Stimulated activated CD8-positive, alpha-beta memory T cell treated with anti-CD3 and anti-CD28 coated beads, Interleukin-12 subunit alpha, Interleukin-12 subunit beta, amount 100 ng/mL, for 4 hours (primary cell): ENCODE results near the gene NPAS2.

ENCODE experiments used
- DNase-seq: peaks from one replicate; pipeline ENCODE4 v3.0.0-alpha.2; 2020; ENCODE audit warnings: low read depth

The NPAS2 gene

GRCh38 chr2:100796499-100797100 lies 23.3 kb upstream of the NPAS2 start:
- no peak for DNase-seq

DNA sequence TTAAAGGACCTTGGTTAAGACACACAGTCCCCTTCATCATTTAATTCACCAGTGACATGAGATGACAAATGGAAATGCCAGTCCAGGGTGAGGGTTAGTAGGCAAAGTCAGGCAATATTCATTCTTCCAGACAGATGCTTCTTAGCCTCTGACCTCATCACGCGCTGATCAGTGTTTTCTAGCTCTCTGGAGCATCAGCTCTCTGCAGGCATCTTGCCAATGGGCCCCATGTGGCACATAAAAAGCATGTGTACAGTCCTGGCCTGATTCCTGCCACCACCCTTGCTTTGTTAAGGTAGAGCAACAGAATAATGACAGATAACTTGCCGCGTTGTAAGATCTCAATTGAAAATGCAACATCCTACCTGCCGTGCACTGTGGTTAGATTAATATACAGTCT lies 20.3 kb upstream of the NPAS2 start:
- DNase-seq = no peak

DNA sequence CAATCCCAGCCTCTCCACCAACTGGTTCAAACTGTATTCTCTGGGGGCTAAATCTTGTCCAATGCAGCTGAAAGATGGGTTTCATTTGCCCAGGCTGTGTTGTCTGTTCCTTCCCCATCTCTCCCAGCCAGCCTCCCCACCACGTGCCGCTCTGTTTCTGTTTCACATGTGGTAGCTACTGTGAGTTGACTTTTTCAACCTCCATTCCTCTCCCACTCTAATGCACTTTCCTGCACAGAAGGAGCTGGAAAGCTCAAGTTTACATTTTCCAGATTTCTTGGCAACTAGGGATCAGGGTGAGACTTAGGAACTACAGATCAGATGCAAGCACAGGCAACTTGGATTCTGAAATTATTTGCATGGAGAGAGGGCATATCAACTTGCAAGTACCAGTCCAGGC lies 19.0 kb upstream of the NPAS2 start:
- DNase-seq = no peak

DNA sequence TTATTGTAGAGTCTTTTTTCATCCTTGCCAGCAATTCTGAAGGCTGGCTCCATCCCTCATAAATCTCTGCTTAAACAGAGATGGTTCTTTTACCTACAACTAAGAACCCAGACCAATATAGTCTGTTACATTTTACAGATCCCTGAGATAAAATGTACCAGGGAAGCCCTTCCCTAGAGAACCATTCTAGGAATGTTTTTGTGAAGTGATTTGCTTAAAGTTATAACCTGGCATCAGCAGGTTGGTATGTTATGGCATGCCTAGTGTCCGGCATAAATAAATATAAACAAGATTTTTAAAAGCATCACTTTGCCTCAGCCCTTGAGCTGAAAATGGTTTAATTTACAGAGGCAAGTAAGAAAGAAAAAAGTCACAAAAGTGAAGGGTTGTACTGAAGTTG lies 18.5 kb upstream of the NPAS2 start:
- DNase-seq = no peak

DNA sequence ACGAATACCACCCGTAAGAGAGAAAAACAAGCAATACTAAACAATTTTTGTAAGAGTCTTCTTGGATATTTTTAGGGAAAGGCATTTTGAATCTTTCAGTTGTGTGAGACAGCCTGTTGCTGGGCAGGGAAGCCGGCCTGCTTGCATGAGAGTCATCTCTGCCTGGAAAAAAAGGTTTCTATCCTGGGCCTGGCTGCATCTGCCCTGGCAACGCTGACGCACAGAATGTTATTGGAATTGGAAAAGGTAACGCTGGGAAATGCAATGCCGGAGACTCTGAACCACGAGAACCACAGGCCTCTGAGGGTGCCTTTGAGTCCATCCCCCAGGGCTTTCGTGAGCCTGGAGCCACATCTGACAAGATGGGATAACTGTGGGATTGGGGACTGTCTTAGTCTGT lies 17.9 kb upstream of the NPAS2 start:
- no peak for DNase-seq

- no peak for DNase-seq
Observed at GRCh38 chr2:100803334-100803733, 16.6 kb upstream of the NPAS2 start.

GRCh38 chr2:100806550-100806949 lies 13.4 kb upstream of the NPAS2 start:
- no peak for DNase-seq

GRCh38 chr2:100807707-100808106 lies 12.2 kb upstream of the NPAS2 start:
- no peak for DNase-seq

- DNase-seq = no peak
Observed at GRCh38 chr2:100808582-100808981, 11.4 kb upstream of the NPAS2 start.

- DNase-seq = no peak
Observed at GRCh38 chr2:100809506-100809905, 10.4 kb upstream of the NPAS2 start.

DNA sequence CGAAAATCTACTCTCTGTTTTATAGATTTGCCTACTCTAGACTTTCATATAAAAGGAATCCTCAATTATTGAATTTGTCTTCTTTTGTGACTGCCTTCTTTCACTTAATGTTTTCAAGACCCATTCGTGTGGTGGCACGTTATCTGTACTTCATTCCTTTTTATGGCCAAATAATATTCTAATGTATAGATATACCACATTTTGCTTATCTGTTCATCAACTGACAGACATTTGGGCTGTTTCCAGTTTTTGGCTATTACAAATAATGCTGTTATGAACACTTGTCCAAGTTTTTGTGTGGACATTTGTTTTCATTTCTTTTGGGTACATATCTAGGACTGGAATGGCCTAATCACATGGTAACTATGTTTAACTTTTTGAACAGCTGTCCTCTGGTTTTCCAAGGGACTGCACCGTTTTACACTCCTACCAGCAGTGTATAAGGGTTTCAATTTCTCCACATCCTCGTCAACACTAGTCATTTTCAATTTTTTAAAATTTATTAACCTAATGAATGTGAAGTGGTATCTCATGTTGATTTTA lies 9.3 kb upstream of the NPAS2 start:
- no peak for DNase-seq

GRCh38 chr2:100812116-100812515 lies 7.8 kb upstream of the NPAS2 start:
- no peak for DNase-seq

GRCh38 chr2:100812573-100812972 lies 7.4 kb upstream of the NPAS2 start:
- DNase-seq = no peak

DNA sequence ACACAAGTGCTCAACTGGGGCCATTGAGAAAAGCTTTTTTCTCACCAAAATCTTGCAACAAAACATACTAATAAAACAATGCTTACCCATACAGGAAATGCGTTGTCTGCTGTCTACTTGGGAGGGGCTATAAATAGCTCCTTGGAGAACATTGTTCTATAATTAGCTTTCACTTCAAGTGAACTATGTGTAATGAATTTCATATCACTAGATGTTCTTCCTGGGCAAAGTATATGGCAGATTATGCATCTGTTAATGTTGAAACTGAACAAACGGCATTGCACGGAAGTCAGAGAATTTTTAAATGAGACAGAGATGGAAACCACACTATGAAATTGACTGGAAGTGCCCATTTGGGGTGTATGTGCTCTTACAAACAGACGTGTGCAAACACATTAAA lies 6.4 kb upstream of the NPAS2 start:
- no peak for DNase-seq

DNA sequence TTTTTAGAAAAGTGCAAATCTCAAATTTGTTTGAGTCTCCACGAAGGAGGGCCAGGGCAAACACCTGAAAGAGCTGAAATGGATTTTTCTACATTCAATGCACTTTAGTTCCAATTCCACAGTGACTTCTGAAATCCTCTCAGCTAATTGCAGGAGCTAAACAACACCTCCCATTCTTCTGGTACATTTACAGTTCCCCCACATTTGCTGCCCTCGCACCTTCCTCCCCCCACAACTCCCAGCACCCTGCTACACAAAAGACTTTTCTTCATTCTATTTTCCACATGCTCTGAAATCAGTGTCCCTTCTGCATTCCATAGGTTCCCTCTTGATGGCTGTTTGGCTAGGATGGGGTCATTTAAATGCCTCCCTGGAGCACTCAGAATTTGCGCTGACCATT lies 5.9 kb upstream of the NPAS2 start:
- no peak for DNase-seq

DNA sequence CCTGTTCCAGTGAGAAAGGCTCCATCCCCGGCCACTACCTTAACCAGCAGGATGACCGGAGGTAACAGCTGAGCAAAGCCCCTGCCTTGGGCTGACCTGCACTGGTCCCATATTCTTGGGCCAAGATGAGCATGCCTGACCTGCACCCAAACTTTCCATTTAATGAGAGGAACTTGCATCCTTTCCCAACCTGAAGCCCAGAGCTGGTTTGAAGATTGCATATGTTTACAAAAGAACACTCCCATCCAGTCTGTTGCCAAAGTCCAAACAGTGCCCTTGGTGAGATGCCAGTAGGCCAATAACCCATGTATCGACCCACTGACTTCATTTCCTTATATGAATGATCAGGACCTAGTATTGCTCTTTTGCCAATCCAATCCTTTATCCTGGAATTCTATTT lies 5.5 kb upstream of the NPAS2 start:
- no peak for DNase-seq

GRCh38 chr2:100817388-100817985 lies 2.5 kb upstream of the NPAS2 start:
- no peak for DNase-seq

- no peak for DNase-seq
Observed at GRCh38 chr2:100818003-100818605, 1.8 kb upstream of the NPAS2 start.

GRCh38 chr2:100818606-100819369 lies 1.2 kb upstream of the NPAS2 start:
- no peak for DNase-seq

DNA sequence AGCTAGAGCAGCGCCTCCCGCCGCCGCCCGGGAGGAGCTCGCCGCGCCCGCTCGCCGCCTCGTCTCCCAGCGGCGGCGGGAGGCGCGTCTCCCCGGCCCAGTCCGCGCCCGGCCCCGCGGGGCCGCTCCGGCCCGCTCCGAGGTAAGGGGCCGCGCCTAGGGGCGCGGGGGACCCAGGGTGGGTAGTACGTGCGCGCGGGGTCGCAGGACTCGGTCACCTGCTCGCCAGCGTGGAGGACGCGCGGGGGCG lies 259 bp downstream of the NPAS2 start:
- DNase-seq = no peak

DNA sequence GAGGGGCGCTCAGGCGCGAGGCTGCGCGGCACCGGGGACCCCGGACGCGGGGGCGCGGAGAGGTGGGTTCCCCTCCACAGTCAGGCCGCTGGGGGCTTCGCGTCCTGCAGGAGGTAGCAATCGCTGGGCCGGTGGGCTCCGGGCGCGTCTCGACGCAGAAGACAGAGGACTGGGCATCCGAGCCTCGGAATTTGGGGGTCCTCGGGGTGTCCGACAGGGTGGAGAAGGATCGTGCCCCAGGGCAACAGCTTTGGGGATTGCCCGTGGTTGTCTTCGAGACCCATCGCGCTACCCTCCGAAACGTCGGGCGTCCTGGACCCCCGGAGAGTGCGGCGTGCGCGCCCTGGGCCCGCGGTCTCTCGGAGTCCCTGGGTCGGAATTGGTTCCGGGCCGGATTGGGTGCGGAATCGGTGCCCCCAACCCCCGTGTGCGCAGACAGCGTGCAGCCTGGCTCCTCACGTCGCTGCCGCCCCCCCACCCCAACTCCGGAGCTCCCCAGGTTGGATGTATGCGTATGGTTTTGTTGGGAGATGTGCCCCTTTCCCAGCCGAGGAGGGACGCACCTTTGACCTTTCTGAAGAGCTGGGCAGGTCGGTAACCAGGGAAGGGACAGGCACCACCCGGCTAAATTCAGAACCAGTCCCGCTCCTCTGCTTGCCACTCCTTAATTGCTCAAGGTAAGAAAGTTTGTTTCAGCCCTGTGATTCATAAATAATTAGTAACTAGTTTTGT lies 750 bp downstream of the NPAS2 start:
- no peak for DNase-seq

DNA sequence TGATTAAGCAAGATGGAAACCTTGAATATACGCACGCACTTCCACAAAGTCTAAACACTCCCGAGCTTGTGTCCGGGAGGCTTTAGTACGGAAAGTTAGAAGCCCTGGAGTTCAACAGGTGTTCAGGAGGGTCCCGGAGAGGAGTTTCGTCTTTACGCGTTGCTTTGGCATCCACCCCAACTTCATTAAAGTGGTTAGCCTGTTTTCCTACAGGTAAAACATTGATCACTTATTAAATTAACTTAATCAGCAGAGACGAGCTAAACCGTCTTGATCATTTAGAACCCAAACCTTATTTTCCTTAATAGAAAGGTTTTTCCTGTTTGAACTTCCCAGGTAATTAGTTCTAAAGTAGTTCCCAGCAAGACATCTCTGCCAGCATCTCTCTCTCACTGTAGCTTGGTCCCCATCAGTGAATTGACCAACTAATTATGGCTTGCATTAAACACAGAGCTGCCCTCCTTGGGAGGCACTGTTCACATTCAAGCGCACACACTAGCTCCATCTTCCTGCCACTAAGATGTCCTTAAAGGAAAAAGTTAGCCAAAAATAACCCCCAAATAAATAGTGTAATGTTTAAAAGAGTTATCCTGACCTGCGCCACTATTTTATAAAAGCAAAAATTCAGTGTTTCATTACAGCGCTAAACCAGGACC lies 1.4 kb downstream of the NPAS2 start:
- DNase-seq = no peak
